ENCODE data around the gene FUS. TPM values are rescaled to one million over a fixed set of nuclear protein-coding genes. Genes with fewer than 3 reads are reported as not detected.

FUS gene
- total and polyA plus RNA-seq, 2 of the 13 experiments (the other 11 are each of a cell fraction or from before 2014, with no cell fraction given) = 68.1 to 168 TPM

GRCh38 chr16:31196324-31197088 lies 16.6 kb downstream of the FUS start (continued):
- TF ChIP-seq THAP11 (CRISPR knock-in tag; IDR thresholded peaks at IDR 0.05) (no peak), PCBP1 (IDR thresholded peaks at IDR 0.05; ENCODE audit: borderline replicate concordance, low read depth, low read length) (no peak), SMC3 (IDR thresholded peaks at IDR 0.05; ENCODE audit: low read length) (peak; percentile 1; the same call in 1 of the 2 replicates), FOXO4 (CRISPR knock-in tag; conservative IDR thresholded peaks at IDR 0.05) (0 out of 2 replicates have a peak, but pooled peaks have one; percentile 48), ZC3H13 (CRISPR knock-in tag; IDR thresholded peaks at IDR 0.05) (peak; percentile 44; the same call in 1 of the 2 replicates), CEBPB (IDR thresholded peaks at IDR 0.05; ENCODE audit: borderline replicate concordance, low read depth, low read length) (peak; percentile 98), ZFP91 (CRISPR knock-in tag; IDR thresholded peaks at IDR 0.05; ENCODE audit: borderline replicate concordance) (0 out of 2 replicates have a peak, but pooled peaks have one; percentile 47), DRAP1 (CRISPR knock-in tag; IDR thresholded peaks at IDR 0.05) (no peak), ZNF33A (CRISPR knock-in tag; IDR thresholded peaks at IDR 0.05; ENCODE audit: borderline replicate concordance) (no peak), CEBPG (CRISPR knock-in tag; IDR thresholded peaks at IDR 0.05) (peak; percentile 84), POLR2AphosphoS2 (IDR thresholded peaks at IDR 0.05; ENCODE audit: low read depth, low read length) (peak; percentile 68)

Data from HepG2 (cell line).